PFSK-1 (cell line): Measurements from ENCODE around the gene NUDT22.
A peak's percentile ranks its signal among the peaks of the same experiment; 100 is the strongest.

ENCODE experiments used
- FOXP2 ChIP-seq: optimal IDR thresholded peaks from 2 replicates; pipeline ENCODE3; 2011; ENCODE audit warnings: borderline replicate concordance, control low read depth, inconsistent platforms; ENCODE audit not compliant: insufficient read depth; ENCODE audit errors: extremely low read length, extremely low read depth
- POLR2AphosphoS5 ChIP-seq: IDR thresholded peaks from 2 replicates; pipeline ENCODE4 v1.6.1; 2012; ENCODE audit warnings: low read depth, mild to moderate bottlenecking, control low read depth, low read length, moderate library complexity
- REST ChIP-seq, 2 experiments: IDR thresholded peaks; 2 replicates each; pipeline versions ENCODE4 v1.6.1 to v1.8.0; 2011 to 2012; ENCODE audit warnings: low read depth in 2 of 2, low read length in 2 of 2, control low read depth in 1 of 2, inconsistent platforms in 1 of 2, mild to moderate bottlenecking in 1 of 2, moderate library complexity in 1 of 2; ENCODE audit not compliant: insufficient read depth in 1 of 2
- SIN3A ChIP-seq: IDR thresholded peaks from 2 replicates; pipeline ENCODE4 v1.6.1; 2012; ENCODE audit warnings: mild to moderate bottlenecking, low read length, moderate library complexity, borderline replicate concordance; ENCODE audit not compliant: insufficient read depth
- TAF1 ChIP-seq: IDR thresholded peaks from 2 replicates; pipeline ENCODE4 v1.6.1; 2012; ENCODE audit warnings: low read length, control low read depth, borderline replicate concordance; ENCODE audit not compliant: insufficient read depth

Gene NUDT22

GRCh38 chr11:64244107-64244506, 18.0 kb downstream of the NUDT22 start:
- TF ChIP-seq SIN3A (no peak), REST (IDR thresholded peaks at IDR 0.05; ENCODE audit: insufficient read depth in 1 of 2, low read depth in 2 of 2, low read length in 2 of 2) (no peak), FOXP2 (no peak), POLR2AphosphoS5 (no peak), TAF1 (no peak)

DNA sequence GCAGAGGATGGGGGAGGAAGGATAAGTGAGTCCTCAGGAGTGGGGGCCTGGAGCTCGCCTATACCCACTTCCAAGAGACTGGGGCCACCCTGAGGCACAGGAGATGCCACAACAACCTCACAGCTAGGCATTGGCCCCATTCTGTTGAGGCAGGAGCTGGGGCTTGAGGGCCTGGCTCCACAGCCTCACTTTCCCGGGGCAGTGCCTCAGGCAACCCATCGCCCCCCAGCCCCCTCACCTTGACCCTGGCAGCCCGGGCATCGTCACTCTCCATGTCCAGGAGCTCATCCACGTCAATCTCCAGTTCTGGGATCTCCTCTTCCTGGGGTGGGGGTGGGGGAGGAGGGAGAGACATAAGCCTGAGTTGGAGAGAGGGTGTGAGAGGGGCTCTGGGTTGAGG, 18.9 kb downstream of the NUDT22 start:
- TF ChIP-seq SIN3A: no peak
- no peak for TF ChIP-seq POLR2AphosphoS5
- TF ChIP-seq FOXP2: no peak
- no peak for TF ChIP-seq TAF1
- TF ChIP-seq REST (IDR thresholded peaks at IDR 0.05; ENCODE audit: insufficient read depth in 1 of 2, low read depth in 2 of 2, low read length in 2 of 2): no peak

DNA sequence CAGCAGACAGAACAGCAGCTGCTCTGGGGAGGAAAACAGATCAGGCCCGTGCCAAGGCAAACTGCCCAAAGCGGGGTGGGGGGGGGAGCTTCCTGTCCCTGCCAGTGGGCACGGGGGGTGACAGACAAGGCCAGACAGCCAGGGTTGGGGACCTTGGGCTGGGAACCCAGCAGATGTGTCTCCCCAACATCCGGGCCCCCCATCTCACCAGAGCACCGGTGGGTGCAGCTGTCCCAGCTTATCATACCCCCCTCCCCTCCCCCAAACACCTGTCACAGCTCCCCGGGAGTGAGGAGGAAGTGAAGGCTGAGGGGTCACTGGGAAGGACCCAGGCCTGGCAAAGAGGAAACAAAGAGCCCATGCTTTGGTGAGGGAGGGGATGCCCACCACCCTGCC, 19.3 kb downstream of the NUDT22 start:
- TF ChIP-seq POLR2AphosphoS5 (no peak), TAF1 (no peak), FOXP2 (no peak), SIN3A (no peak; the same call in 1 of the 2 replicates), REST (IDR thresholded peaks at IDR 0.05; ENCODE audit: insufficient read depth in 1 of 2, low read depth in 2 of 2, low read length in 2 of 2) (no peak)

DNA sequence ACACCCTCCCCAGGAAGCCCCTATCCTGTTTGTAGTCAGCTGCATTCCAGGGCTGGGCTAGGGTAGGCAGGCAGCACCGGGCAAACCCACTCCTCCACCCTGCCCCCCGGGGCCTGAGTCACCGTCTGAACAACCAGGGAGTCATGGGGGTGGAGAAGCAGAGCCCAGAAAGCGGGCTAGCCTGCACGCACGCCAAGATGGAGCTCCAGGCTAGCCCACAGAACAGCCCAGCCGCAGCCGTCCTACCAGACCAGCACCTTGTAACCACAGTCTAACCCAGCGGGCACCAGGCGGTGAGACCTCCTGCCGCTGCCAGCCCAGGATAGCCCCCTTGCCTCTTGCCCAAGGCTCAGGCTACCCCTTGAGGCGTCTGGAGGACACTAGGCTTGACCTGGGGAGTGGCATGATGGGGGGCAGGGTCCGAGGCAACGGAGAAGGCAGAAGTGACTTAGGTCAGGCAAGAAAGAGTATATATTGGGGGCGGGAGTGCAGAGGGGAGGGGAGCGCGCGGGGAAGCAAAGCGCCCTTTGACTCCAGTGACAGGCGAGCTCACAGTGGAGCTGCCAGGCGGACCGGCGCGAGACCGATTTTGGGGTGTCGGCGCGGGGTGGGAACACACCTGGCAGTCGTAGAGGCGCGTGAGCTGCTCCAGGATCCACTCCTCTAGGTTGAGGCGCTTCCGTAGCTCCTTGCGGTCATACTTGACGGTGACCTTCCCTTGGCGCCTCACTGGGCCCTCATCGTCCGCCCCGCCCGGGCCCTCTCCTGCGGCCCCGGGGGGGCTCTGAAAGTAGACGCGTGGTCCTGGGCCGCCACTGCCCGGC, 19.9 kb downstream of the NUDT22 start:
- TF ChIP-seq REST (IDR thresholded peaks at IDR 0.05; ENCODE audit: insufficient read depth in 1 of 2, low read depth in 2 of 2, low read length in 2 of 2) (no peak), FOXP2 (no peak), SIN3A (0 out of 2 replicates have a peak, but pooled peaks have one; percentile 39), TAF1 (peak; percentile 59; the same call in 1 of the 2 replicates), POLR2AphosphoS5 (peak; percentile 40)
